GM19023 (cell line): Measurements from ENCODE around the gene UBA1.
A peak's percentile ranks its signal among the peaks of the same experiment; 100 is the strongest.

ENCODE experiments used
- ATAC-seq: cut with Tn5 transposase; IDR thresholded peaks from one replicate; pipeline ENCODE4 v1.9.1; 2021; ENCODE audit warnings: mild to moderate bottlenecking, moderate library complexity; ENCODE audit not compliant: unreplicated experiment

The UBA1 gene

GRCh38 chrX:47227334-47227583 lies 33.6 kb downstream of the UBA1 start:
- no peak for ATAC-seq

- no peak for ATAC-seq
Observed at GRCh38 chrX:47228550-47229270, 35.1 kb downstream of the UBA1 start.

- ATAC-seq = no peak
Observed at GRCh38 chrX:47229427-47229826, 35.8 kb downstream of the UBA1 start.

- ATAC-seq = no peak
Observed at GRCh38 chrX:47230136-47230868, 36.7 kb downstream of the UBA1 start.

- ATAC-seq = no peak
Observed at GRCh38 chrX:47231167-47231566, 37.5 kb downstream of the UBA1 start.

GRCh38 chrX:47232197-47232802 lies 38.7 kb downstream of the UBA1 start:
- no peak for ATAC-seq

- peak; percentile 19 for ATAC-seq
Observed at GRCh38 chrX:47232803-47233332, 39.2 kb downstream of the UBA1 start, which contains the start of gene USP11. Gene USP11, plus strand, starts transcription at chrX:47233009. Its CDS starts 35 bp downstream, at chrX:47233044.

- peak; percentile 82 for ATAC-seq
Observed at GRCh38 chrX:47233333-47234113, 39.9 kb downstream of the UBA1 start.

GRCh38 chrX:47234583-47234982 lies 41.0 kb downstream of the UBA1 start:
- no peak for ATAC-seq

- ATAC-seq = no peak
Observed at GRCh38 chrX:47235691-47236103, 42.1 kb downstream of the UBA1 start.

- no peak for ATAC-seq
Observed at GRCh38 chrX:47239199-47239598, 45.6 kb downstream of the UBA1 start.

GRCh38 chrX:47239898-47240545 lies 46.4 kb downstream of the UBA1 start:
- ATAC-seq = no peak

GRCh38 chrX:47240619-47241018 lies 47.0 kb downstream of the UBA1 start:
- no peak for ATAC-seq

GRCh38 chrX:47241201-47242011 lies 47.8 kb downstream of the UBA1 start:
- no peak for ATAC-seq

GRCh38 chrX:47242321-47242720 lies 48.7 kb downstream of the UBA1 start:
- no peak for ATAC-seq

- no peak for ATAC-seq
Observed at GRCh38 chrX:47243351-47243750, 49.7 kb downstream of the UBA1 start.

GRCh38 chrX:47244676-47245075 lies 51.0 kb downstream of the UBA1 start:
- no peak for ATAC-seq

- ATAC-seq = no peak
Observed at GRCh38 chrX:47245156-47245555, 51.5 kb downstream of the UBA1 start.

GRCh38 chrX:47247206-47247998 lies 53.8 kb downstream of the UBA1 start:
- no peak for ATAC-seq
